AG09319 (cell line): ENCODE results near the gene THSD4.

ENCODE experiments used
- DNase-seq: peaks from one replicate; pipeline ENCODE4 v3.0.0-alpha.2; 2010; ENCODE audit warnings: low read depth; ENCODE audit errors: extremely low read depth
- TF ChIP-seq, protein P1 (sequence below): IDR thresholded peaks from 2 replicates; pipeline ENCODE4 v1.5.1; 2011; ENCODE audit warnings: low read depth, mild to moderate bottlenecking, inconsistent platforms, low read length, moderate library complexity

Gene THSD4

DNA sequence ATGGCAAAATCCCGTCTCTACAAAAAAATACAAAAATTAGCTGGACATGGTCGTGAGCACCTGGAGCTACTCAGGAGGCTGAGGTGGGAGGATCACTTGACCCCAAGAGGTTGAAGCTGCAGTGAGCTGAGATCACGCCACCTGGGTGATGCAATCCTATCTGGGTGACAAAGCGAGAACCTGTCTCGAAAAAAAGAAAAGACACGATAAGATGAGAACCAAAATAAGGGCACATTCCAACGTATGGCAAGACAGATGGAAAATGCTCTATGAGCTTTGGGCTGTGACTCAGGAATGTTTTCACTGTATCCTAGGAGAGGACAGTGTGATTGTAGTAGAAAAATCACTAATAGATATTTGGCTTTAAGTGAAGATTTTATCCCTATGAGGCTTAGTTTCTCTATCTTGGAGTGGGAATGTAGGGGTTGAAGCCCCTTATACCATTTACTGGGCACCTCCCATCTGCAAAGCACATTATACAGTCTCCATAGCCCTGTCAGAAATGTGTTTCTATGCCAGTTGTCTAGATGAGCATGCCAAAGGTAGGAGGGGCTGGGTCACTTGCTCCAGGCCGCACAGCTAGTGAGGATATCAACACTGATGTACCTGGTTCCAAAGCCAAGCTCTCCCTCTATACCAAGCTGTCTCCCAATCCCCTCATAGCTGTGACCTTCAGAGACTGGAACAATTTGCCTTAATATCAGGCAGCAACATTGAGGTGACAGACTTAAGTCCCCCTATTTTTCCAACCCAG, 641.5 kb downstream of the THSD4 start:
- DNase-seq = no peak

DNA sequence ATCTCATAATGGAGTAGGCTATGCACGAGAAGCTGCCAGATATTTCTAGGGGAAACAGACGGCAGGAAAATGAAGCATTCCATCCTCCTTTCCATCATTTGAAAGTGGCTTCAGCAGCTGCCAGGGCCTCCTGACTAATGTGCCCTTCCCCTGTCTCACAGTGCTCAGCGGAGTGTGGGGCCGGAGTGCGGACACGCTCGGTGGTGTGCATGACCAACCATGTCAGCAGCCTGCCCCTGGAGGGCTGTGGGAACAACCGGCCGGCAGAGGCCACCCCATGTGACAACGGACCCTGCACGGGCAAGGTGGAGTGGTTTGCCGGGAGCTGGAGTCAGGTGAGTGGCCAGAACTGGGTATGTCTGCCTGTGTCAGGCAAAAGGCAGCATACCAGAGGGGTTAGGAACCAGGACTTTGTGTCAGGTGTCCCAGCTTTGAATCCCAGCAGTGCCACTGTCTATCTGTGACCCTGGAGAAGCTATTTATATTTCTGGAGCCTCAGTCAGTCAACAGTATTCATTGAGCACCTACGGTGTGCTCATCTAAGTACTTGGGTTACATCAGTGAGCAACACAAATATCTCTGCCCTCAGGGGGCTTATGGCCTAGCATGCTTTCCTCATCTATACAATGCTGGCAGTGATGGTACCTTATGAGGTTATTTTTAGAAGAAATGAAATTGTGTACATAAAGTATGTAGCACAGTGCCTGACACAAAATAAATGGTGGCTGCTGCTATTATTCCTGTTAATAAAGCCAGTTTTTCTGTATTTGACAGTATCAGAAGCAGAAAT, 642.7 kb downstream of the THSD4 start:
- TF ChIP-seq, protein P1, sequence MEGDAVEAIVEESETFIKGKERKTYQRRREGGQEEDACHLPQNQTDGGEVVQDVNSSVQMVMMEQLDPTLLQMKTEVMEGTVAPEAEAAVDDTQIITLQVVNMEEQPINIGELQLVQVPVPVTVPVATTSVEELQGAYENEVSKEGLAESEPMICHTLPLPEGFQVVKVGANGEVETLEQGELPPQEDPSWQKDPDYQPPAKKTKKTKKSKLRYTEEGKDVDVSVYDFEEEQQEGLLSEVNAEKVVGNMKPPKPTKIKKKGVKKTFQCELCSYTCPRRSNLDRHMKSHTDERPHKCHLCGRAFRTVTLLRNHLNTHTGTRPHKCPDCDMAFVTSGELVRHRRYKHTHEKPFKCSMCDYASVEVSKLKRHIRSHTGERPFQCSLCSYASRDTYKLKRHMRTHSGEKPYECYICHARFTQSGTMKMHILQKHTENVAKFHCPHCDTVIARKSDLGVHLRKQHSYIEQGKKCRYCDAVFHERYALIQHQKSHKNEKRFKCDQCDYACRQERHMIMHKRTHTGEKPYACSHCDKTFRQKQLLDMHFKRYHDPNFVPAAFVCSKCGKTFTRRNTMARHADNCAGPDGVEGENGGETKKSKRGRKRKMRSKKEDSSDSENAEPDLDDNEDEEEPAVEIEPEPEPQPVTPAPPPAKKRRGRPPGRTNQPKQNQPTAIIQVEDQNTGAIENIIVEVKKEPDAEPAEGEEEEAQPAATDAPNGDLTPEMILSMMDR = no peak
- DNase-seq = no peak

More for the DNA sequence above, 641.5 kb downstream of the THSD4 start:
- TF ChIP-seq, protein P1 = no peak

DNA sequence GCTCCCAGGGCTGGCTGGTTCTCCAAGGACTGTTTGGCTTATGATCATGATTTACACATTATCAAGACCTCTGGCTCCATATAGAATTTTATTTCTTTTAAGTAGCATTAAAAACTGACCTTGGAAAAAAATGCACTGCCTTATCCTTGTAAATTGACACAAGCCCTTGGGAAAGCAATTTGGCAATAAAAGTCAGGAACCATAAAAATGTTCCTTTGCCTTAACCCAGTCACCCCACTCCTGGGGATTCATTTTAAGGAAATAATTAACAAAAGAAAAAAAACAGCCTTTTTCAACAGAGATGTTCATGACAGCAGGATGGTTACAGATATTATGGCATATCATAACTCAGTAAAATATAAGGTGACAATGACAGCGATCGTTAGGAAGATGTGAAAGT, 643.4 kb downstream of the THSD4 start:
- no peak for DNase-seq
- TF ChIP-seq, protein P1 = no peak

DNA sequence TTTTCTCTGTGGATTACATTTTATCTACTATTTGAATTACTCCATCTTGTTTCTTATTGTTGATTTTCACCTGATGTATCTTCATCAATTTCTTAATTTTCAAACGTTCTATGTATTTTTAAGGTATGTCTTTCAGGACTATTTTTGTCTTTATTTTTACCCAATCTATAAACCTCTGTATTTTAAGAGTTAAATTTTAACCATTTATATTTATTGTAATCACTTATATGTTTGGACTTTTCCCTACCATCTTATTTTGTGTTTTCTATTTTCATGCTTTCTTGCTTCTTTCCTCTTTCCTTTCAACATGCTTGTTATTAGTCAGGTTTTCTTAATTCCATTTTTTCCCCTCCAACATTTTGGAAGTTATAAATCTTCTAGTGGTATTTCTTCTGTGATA, 645.6 kb downstream of the THSD4 start:
- no peak for DNase-seq
- TF ChIP-seq, protein P1 = no peak

DNA sequence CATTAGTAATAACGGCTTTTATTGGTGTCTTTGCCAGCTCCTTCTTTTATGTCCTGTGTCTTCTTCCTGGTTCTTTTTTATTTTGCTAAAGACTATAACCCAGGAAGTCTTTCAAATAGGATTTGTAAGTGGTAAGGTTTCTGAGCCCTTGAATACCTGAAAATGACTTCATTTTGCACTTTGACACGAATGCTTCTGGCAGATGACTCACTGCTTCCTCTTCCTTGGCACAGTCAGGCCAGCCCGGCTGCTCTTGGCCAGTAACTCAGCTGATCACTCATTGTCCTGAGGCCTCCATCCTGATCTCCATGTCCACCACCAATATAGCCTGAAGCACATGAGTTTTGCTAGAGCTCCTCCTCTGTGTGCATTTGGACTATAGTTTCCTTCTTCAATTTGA, 646.4 kb downstream of the THSD4 start:
- DNase-seq = no peak
- TF ChIP-seq, protein P1 = no peak

DNA sequence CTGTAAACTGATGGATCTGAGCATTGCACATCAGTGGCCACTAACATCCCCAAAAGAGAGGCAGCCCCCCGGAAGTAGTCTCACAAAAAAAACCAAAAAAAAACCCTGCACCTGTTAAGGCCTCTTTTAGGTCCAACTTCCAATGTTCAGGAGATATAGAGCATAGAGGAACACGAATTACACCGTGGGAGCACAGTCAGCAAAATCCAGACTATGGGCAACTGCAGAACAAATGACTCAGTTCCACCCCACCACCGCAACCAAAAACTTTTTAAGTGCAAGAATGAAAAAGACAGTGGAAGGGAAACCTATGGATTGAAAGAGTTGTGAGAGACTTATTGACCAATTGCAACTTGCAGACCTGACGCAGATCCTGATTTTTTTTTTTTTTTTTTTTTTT, 652.9 kb downstream of the THSD4 start:
- TF ChIP-seq, protein P1 = no peak
- no peak for DNase-seq

DNA sequence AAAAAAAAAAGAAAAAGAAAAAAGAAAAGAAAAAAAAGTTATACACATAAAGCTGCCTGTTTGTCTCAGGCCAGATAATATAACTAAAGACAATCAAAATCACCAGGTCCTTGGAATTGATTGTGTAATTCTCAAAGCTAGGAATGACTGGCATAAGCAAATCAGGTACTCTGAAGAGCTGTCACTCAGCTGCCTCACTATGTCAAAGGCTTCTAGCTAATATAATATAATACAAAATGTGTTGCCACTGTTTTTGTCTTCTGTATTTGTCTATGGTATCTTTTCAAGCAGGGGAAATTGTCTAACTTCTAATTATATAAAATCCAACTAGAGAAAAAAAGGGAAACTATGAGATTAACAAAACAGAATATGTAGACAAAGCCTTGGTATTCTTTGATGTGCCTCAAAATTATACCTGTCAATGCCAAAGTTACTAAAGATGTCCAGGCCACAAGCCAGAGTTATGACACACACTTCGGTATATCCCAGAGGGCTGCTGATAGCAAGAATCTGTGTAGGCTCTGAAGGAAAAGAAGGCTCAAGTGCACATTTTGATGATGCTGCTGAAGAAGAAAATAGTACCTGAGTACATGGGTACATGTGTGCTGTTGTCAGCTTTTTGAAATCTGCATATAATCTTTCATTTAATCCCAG, 658.1 kb downstream of the THSD4 start:
- TF ChIP-seq, protein P1 = no peak
- no peak for DNase-seq
